ENCODE measurements around the gene LAMP5.

Gene LAMP5

DNA sequence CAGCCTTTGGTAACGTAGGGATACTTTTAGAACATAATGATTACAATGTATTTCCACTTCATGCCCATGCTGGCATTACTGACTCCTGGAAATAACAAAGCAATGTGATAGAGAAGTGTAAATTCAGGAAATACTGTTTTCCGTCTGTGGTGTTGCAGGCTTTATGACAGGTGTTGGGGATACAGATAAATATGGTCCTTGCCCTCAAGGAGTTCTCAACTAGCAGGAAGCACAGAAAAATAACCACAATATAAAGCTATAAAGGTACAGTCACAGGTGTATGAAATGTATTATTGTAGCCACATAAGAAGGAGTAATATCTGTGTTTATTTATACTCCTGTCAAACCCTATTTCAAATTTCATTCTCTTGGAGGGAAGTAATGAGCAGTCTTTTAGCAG lies 12.9 kb upstream of the LAMP5 start:
- DNase-seq = no peak

DNA sequence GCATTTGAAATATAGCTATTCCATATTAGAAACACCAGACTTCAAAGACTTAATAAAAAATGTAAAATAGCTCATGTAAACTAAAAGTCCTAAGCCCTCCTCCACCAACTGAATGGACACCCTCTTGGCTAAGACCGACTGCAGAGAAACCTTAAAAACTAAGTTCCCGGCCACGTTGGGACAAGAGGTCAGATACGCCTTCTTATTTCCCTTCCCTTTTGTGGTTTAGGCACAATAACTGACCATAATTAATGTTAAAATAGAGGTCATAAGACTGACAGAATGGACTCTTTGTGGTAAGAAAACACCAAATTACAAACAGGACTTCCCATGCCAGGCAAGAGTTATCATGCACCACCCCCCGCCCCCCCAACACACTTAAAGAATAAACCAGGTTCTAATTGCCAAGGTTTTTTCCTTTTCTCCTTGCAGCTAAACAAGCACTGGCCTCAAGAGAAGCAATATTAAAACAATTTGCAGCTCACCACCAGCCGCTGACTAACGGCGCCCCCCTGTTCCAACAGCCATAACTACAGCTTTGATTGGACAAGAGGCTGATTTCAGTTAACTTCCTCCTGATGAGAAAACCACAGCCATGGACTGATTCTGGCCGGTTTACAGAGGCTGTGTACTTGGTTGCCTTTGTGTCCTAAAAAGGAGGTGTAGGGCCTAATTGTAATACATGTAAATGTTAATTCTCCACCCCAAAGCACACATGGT lies 10.7 kb upstream of the LAMP5 start:
- DNase-seq = no peak

DNA sequence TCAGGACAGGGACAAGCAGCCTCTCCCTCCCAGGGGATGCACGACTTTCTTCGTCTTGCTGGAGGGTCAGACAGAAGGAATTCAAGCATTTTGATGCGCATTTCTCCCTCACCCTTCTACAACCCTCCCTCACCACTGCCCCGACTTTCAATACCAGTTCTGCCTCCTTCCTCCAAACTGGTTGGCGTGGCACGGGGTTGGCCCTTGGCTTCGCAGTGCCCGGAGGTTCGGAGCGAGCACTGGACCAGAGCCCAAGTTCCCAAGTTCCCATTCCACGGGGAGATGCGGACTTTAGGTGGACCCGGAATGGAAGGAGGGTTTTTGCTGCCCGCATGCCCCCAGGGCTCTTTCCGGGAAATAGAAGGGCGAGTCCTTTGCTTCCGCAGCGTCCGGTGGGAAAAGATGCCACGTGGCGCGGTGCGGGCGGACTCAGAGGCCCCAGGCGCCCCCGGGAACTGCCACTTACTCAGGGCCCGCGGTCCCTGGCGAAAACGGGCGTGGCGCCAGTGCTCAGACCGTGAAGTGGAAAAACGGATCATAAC lies 8.0 kb upstream of the LAMP5 start:
- DNase-seq = no peak

DNA sequence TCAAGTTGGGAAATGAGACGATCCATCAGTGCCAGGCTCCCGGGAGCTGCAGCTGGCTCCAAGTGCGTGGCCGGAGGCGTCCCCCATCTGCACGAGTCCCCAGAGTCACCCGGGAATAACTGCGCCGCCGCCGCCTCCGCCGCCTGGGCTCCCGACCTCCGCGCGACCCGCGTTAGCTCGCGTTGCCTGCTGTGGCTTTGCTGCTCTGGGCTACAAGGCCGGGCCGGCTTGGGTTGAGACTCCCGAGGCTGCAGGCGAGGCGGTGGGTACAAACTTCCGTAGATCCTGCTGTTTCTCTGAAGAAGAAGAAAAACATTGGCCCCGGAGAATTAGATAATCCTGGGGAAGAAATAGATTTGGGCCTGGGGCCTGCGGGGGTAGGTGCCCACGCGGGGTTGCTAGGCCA lies 7.4 kb upstream of the LAMP5 start:
- DNase-seq = no peak

DNA sequence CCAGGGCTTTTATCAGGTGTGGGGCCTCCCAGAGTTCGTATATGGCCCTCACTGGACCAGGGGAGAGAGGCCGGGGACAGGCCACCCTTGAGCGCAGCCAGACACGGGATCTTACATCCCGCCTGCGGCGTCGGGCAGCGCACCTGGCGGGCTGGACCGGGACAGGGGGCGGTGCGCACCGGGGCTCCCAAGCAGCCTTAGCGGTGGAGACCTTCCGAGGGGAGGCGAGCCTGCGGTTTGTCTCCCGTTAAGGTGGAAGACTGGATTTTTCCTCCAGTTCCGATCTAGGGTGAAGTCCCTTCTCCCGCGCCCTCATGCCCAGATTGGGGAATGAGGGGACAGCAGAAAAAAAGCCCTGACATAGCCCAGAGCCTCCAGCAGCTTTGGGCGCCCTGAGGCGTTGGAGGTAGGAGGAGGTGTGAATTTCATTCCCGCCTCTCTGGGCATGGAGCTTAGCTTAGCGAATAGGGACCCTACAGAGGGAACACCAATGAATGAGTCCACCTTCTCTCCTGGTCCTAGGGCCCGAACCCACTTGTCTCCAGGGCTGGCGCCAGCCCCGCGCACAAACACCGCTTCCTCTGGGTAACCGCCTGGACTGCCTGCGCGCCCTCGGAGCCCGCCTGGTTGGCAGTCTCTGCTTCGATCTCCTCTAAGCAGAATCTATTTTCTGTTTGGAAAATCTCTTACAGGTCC lies 6.7 kb upstream of the LAMP5 start:
- no peak for DNase-seq

DNA sequence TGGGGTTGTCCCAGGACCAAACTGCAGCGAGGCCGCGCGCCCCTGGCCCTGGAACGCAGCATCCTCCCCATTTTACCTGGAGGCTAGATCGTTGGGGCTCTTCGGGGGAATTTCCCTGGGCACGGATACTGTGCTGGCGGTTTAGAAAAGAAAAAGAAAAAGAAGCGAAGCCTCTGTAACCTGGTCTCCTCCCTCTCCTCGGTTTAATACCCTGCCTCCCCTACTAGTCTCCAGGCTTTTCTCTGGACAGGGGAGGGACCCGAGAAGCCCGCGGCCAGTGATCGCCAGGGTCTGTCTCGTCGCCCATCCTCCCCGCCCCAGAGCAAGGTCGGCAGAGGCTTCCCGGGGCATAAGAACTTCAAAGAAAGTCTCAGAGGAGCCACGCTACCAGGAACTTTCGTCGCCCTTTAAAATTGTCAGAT lies 6.1 kb upstream of the LAMP5 start:
- no peak for DNase-seq

DNA sequence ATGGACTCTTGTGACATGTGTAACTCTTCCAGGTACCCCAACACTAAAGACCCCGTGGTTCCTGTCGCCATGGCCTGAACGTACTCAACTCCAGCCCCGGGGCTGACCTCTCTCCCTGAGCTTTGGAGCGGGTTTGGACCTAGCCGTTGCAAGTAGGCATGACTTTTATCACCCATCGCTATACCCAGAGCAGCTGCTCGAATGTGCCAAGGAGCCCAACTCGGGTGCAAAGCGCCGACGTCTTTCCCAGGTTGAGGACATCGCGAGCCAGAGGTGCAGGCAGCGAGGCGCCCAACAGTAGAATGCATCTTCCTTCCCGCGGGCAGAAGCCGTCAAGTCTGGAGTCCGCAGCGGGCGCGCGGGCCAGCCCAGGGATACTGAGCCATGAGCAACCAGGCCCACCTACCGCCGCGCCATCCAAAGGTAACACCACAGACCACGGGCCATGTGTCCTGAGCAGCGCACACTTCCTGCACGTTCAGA lies 5.7 kb upstream of the LAMP5 start:
- no peak for DNase-seq

DNA sequence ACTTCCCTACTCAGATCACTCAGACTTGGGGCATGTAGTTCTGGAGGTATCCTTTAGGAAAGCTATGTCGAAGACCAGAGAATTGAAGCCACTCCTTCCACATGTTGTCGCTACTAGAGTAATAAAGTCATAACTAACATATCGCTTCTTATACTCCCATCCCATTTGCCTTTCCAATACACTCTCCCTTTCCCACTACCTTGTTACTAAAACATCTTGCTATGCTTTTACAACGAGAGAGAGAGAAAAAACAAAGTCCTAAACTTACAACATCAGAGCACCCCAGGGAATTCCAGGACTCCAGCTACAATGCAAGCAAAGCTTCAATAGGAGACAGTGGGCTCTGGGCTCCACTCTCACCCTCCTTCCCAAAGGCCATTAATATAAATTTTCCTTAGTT lies 5.1 kb upstream of the LAMP5 start:
- DNase-seq = no peak

DNA sequence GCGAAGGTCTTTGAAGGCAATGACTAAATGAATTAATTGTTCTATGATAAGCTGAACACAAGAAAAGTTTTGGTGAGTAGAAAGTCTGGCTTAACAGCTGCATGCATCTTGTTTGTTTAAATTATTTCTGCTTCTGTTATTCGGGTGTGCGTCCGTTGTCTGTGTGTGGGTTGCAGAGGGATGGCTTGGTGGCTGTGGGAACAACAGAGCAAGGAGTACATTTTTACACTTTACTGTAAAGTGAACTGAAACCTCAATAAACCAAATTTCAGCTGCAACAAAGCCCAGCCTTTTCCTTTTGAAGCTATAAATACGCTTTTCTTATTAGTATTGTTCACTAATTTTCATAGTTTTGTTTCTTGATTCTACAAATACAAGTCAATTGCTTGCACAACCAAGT lies 3.5 kb upstream of the LAMP5 start:
- no peak for DNase-seq

DNA sequence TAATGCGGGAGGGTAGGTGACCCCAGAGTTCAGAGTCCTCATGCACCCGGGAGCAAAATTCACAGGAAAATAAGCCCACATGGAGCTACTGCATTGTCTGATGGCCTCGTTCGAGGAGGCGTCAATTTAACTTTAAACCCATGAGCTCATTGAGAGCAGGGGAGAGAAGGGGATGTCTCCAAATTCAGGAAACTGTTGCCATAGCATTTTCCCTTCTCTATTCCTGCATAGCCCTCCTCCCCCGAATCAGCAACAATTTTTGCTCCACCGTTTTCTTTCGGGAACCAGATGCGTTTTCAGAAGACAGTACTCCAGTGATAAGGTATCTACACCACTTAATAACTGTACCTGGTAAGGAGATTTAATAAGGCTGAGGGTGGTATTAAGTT lies 324 bp upstream of the LAMP5 start:
- DNase-seq = no peak

DNA sequence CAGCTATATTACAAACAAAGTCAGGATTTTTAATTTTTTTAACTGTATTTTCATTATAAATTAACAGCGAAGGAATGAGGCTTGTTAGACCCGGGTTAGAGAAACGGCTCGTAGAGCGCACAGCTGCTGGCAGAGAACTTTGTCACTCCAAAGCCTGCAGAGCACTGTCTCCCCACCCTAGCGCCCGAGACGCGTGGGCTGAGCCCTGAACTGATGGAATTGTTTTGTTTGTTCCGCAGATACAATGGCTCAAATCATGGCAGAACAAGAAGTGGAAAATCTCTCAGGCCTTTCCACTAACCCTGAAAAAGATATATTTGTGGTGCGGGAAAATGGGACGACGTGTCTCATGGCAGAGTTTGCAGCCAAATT lies 810 bp downstream of the LAMP5 start:
- DNase-seq = no peak

DNA sequence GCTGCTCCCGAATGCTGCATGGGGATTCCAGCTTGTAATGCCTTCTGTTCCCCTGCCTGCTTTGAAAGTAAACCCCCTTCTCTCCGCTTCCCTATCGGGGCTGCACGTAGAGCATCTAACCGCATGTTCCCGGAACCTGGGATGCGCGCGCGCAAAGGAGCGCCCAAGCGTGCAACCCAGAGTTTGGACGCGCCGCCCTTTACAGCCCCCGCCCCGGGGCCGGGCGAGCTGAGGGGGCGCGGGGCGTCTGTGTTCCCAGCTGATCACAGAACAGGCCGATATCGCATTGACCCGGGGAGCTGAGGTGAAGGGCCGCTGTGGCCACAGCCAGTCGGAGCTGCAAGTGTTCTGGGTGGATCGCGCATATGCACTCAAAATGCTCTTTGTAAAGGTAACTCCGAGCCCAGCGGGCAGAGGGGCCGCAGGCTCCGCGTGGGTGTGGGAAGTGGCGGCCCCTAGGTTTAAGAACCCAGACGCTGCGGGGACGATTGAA lies 1.4 kb downstream of the LAMP5 start:
- DNase-seq = no peak

DNA sequence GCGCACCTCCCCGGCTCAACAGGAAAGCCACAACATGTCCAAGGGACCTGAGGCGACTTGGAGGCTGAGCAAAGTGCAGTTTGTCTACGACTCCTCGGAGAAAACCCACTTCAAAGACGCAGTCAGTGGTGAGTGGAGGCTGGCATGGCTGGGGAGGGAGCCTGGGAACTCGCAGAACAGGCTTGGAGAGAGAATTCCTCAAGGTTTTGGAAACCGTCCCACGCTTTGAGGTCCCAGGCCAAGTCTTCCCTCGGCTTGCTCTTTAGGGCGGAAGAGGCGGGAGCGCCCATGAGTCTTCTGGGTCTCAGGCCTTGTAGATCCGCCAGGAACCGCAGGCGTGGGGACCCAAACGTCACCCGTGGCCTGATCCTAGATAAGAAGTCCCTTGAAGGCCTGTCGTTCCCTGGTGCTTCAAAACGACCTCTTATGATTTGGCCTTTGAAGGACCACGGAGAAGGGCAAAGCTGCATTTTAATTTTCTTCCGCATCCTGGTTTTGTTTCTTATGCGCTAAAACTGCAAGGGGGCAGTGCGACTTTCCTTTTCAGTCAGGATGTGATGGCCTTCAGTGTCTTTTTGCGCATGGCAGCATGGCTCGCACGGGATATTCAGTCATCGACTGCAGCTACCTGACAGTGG lies 2.0 kb downstream of the LAMP5 start:
- DNase-seq = no peak

DNA sequence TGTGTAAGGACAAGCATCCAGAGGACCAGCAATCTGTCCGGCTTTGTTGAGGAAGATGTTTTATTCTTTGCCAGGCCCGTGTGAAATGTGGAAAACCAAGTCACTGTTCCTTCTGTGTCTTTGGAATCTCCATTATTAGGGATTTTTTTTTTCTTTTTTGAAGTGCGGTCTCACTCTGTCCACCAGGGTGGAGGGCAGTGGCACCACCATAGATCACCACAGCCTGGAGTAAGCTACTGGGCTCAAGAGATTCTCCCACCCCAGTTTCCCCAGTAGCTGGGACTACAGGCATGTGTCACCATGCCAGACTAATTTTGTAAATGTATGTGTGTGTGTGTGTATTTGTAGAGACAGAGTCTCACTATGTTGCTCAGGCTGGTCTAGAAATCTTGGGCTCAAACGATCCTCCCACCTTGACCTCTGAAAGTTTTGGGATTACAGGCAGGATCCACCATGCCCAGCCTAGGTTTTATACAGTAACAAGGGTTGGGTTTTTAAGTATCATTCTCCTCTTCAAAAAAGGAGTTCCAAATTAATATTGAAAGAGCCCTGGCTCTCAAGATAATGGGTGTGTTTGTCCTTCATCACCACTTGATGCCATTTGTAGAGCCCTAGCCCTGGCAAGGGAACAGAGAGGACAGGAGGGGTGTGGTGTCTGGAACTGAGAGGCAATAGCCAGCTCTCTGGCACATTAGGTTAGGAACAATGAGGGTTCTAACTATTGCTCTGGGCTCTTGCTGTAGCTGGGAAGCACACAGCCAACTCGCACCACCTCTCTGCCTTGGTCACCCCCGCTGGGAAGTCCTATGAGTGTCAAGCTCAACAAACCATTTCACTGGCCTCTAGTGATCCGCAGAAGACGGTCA lies 3.1 kb downstream of the LAMP5 start:
- DNase-seq = no peak

DNA sequence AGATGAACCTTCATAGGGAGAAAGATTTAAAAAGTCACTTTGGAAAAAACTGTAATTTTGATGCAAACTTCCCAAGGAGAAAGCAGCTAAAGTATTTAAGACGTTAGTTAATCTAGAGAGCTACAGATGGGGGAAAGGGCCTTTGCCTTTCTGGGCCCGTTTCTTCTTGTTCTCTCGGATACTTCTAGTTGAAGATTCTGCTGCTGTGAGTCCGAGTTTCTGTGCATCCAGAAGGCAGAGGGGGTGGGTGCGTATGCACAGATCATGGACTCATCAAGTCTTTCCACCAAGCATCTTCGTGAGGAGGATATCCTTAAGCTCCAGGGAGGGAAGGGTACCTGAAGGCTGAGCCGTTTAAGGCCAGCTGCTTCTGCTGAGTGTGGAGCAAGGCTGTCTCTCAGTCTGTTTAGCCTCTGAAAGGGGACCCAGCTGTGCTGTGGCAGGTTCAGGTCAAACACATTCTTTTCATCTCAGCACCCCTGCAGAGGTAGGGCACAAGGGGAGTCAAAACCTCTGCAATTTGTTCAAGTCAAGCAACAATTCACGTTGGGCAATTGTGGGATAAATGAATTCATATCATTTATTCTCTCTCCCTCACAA lies 4.3 kb downstream of the LAMP5 start:
- no peak for DNase-seq

DNA sequence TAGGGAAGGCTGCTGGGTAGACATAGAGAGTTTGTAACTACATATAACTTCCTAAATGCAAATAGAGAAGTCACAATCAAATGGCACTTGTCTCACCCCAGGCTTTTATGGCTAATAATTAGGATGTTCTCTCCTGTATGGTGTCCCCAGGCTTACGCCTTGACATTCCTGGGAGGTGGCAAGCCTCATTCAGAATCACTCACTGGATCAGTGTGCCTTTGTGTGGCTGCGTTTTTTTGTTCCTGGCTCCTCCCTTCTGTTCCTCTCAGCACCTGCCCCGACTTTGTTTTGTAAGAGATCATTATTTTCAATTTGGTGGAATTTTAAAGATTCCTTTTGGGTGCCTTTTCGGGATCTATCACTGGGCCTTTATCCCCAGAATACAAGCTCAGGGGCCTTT lies 5.7 kb downstream of the LAMP5 start:
- no peak for DNase-seq

DNA sequence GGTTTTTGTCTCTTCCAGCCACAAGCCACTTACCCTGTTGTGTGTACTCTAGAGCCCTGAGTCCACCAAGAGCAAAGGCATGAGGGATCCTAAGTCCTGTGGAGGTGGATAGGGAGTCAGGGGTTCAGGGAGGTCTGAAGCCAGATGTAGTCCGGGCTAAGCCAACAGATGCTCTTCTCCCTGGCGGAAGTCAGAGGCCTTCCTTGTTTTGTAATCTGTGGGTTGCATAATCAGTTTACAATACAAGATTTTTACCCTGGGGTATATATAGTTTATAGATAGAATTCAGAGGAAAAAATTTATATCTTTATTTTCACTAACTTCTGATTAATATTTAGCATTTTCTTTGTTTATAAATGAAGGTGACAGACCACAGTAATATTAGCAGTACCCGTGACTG lies 9.2 kb downstream of the LAMP5 start:
- no peak for DNase-seq

DNA sequence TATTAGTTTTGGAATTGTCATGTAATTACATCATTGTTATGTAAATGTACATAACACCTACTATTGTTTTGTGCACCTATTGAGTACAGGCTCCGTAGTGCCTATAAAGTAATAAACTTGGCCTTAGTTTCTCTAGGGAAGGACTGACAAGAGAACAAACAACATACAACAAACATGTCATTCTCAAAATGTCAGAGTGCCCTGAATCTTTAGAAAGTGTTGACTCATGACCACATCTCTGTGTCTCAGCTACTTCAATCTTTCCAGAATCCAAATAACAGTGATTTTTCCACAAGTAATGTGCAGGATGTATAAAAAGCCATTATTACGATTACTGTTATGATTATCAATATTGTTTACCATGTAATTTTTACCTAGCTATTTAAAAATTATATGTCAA lies 17.2 kb downstream of the LAMP5 start:
- DNase-seq = no peak

DNA sequence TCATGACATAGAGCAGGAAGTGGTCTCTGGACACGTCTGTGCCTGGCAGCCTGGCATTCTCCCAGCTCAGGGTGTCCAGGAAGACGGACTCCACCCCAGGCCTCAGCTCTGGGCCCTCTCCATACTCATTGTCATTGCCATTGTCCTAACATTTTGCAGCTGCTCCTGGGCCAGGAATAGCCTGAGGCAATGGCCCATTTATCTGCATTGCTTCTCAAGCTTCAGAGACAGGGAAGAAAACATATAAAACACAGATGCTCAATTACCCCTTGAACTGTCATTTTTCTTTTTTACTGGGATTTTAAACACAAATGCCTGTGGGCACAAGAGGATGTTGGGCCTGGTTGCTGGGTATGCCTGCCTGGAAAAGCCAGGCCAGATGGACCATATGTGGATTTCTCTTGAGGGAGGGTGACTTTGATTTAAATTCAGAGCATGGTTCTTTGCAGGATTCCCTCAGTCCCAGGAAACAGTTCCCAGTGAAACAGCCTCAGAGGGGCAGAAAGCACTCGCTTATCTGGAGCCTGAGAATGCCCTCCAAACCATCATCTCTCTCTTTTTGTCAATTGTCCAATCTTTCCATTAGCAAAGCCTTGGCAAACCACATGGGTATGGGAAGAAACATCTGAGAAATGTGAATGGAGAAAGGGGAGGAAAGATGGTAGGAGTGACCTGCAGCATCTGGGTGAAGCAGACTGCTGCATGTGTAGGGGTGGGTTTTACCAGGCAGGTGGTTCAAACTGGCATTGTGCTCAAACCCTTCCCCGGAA lies 17.9 kb downstream of the LAMP5 start:
- DNase-seq = no peak

DNA sequence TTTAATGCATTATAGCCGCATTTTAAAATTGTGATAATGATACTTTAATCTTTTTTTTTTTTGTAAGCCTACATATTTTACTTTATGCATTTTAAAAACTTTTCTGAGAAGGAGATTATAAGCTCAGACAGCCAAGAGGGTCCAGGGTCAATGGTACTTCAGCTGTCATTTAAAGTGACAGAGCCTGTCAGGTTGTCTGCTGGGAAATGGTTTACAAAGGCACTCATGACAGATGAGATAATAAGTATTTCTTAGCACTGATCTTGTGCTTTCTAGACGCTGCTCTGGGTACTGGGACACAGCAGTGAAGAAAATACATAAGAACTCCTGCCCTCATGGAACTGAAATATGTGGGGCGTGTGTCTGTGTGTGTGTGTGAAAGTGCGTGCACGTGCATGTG lies 19.6 kb downstream of the LAMP5 start:
- no peak for DNase-seq

DNA sequence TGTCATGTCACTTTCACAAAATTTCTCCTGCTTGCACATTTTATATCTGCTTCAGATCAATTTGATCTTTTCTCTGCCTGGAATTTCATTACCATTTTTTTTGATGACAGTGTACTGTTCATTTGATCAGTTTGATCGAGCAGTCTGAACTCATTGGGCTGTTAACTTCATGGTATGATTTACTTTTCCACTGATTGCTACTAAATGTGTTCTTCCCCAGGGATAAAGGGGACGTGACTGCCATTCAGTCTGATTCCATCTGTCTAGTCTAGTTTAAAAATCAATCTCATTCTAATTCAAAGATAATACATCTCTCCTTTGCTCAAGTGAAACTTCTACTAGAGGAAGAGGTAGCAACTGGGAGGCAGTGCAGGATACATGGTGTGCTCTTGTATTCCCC lies 21.1 kb downstream of the LAMP5 start:
- DNase-seq = no peak

DNA sequence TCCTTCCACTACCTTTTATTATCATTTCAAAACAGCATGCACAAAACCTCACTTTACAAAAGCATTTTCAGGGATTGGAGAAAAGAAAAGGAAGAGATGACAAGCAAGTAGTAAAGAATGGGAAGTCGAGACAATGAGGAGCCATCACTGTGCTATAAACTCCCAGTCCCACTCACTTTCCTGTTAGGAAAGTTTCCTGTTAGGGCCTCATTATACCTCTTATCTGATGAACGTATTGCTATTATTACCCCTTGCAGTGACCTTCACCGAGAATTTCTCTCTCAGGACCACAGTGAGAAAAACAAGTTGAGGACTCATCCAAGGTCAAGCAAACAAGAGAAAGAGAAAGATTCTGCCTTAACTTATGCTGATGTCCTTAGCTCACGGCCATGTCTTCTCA lies 28.8 kb downstream of the LAMP5 start:
- no peak for DNase-seq

Measured in stimulated activated CD4-positive, alpha-beta T cell treated with anti-CD3 and anti-CD28 coated beads, Interleukin-4, amount 100 ng/mL, for 1 hour (primary cell).